Cardiac ventricle fibroblast (primary cell): ENCODE data around the gene DLX6. TPM values are rescaled to one million over a fixed set of nuclear protein-coding genes. Genes with fewer than 3 reads are reported as not detected.

Source experiments
- total RNA-seq: library from RNA; depleted of rRNA; stranded (reverse); fragments of >200 nt; gene quantifications from 2 replicates; pipeline ENCODE4 v1.2.3, GENCODE V29; 2015

Gene DLX6
- total RNA-seq = not detected in 2 replicates

DNA sequence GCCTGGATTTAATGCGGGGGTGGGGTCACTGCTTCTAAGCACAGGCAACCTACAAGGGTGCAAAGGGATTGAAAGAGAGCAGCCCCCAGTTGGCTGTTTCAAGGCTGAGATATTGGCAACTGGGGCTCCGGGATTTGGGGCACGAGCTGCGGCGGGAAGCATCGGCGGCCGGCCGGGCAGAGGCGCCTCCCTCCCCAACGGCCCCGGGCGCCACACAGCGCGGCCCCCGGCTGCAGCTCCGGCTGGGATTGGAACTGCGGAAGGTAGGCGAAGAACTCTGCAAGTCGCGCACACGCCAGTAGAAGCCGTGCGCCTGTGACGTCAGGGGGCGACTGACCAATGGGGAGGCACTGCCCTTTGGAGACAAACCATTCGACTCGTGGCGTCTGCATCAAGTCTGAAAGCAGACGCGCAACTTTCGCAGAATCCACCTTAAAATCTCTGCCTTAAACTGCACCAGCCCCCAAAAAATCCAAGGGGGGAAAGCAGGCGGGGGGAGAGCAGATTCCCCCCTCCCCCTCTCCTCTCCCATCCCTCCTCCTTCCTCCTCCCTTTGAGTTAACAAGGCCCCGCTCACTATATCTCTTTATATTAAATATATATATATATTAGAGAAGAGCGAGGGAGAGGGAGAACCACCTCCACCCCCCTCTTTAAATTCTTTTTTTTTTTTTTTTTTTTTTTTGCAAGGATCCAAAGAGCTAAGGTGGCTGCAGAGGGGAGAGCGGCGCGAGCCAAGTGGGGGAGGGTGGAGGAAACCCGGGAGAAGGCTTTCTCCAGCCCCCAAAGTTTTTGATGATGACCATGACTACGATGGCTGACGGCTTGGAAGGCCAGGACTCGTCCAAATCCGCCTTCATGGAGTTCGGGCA lies at the start of gene DLX6:
TSS of gene DLX6 (plus strand) at position 371 of the 872 bp plus-strand sequence. CDS start at position 796, 425 bp downstream.

DNA sequence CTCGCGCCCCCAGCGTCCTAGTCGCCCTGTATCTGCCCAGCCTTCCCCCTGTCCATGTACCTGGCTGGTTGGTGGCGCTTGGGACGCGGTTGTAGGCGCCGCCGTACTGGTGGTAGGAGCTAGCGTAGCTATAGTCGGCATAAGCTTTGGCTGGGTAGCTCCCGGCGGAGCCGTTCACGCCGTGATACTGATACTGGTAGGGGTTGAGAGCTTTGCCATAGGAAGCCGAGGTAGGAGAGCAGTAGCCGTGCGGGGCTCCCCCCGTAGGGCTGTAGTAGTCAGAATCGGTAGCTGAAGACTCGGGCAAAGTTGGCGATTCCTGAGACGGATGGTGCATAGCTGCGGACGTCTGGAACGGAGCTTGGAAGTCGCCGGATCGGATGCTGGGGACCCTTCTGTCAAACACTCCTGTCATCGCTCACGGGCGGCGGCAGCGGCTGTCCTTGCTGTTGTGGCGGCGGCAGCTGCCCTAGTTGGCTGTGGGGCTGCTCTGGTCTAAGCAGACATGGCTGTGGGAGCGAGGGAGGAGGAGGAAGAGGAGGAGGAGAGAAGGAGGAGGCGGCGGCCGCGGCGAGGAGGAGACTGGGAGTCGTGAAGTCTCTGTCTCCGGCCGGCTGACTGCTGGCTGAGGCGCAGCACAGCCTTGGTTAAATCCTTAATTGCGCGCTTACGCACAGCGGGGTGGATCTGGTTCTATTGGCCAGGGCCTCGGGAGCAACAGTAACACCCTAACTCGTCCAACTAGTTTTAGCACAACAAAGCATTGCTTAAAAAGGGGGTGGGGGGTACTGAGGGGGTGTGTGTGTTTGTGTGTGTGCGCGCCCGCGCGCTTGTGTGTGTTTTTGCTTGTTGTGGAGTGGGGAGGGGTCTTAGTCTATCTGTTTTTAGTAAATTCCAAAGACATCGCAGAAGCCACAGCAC lies 19.1 kb downstream of the DLX6 start, which contains the start of gene DLX5:
TSS of gene DLX5 (minus strand) at position 623 of the 921 bp plus-strand sequence. CDS start at position 415, 208 bp downstream.

Other genes starting within 250 kb of the DLX6 start
- gene DLX5, start 19.3 kb downstream of the DLX6 start, total RNA-seq = not detected in 2 replicates
- gene SDHAF3, start 112.1 kb downstream of the DLX6 start, total RNA-seq = 5.1 and 11.3 TPM in 2 replicates